Measurements from ENCODE around the gene PPP1R15B. TPM values are rescaled to one million over a fixed set of nuclear protein-coding genes. Genes with fewer than 3 reads are reported as not detected.

The PPP1R15B gene
- total RNA-seq, 1 experiment from 2014 or later: 45.9 TPM

- Histone ChIP-seq H4K5ac (ENCODE audit: insufficient read length, low read depth, low read length) (no peak overlapping the region), H2BK15ac (ENCODE audit: low read depth, low read length) (no peak overlapping the region), H4K8ac (replicated peaks; ENCODE audit: insufficient read length, low read depth, low read length) (no peak overlapping the region), H3K9me3 (ENCODE audit: control insufficient read depth, low read depth, low read length) (no peaks in the 10 kb centered on the region), H3K79me2 (ENCODE audit: insufficient read depth, low read length) (no peaks in the 10 kb centered on the region), H2AFZ (ENCODE audit: low read length) (no peak overlapping the region), H2BK12ac (ENCODE audit: insufficient read length, low read depth, low read length) (no peak overlapping the region), H4K20me1 (ENCODE audit: control insufficient read depth, insufficient read depth, insufficient read length) (no peaks in the 10 kb centered on the region), H2BK120ac (ENCODE audit: low read depth, low read length, poor library complexity, severe bottlenecking) (no peak overlapping the region), H3K4me2 (ENCODE audit: insufficient read depth, insufficient read length, low read length) (no peak overlapping the region), H4K91ac (ENCODE audit: insufficient read length, low read depth, low read length) (no peak overlapping the region), H3K23me2 (ENCODE audit: insufficient read length, low read depth, low read length, poor library complexity, severe bottlenecking) (no peaks in the 10 kb centered on the region), H2AK5ac (ENCODE audit: insufficient read length, low read length) (no peak overlapping the region), H3K14ac (ENCODE audit: insufficient read depth, low read length) (no peak overlapping the region), H3T11ph (ENCODE audit: low read length) (no peak overlapping the region), H3K4me1 (ENCODE audit: insufficient read depth, low read length) (no peaks in the 10 kb centered on the region), H3K9ac (ENCODE audit: extremely low read depth, insufficient read length, low read length) (no peak overlapping the region), H3K18ac (ENCODE audit: insufficient read length, low read depth, low read length) (no peak overlapping the region), H2BK20ac (ENCODE audit: low read depth, low read length, poor library complexity, severe bottlenecking) (no peak overlapping the region), H3K23ac (ENCODE audit: insufficient read length, low read depth, low read length) (no peak overlapping the region), H3K4ac (ENCODE audit: low read depth, low read length) (no peak overlapping the region), H3K56ac (ENCODE audit: insufficient read length, low read depth, low read length) (no peak overlapping the region), H3K27me3 (ENCODE audit: insufficient read depth, low read length) (no peaks in the 10 kb centered on the region), H3K79me1 (ENCODE audit: insufficient read depth, low read depth, low read length, poor library complexity, severe bottlenecking) (no peaks in the 10 kb centered on the region), H2BK5ac (ENCODE audit: insufficient read length, low read length) (no peak overlapping the region), H3K27ac (ENCODE audit: insufficient read length, low read depth, low read length) (no peak overlapping the region)
- DNase-seq: no peak
- H3K36me3 Mint-ChIP-seq (ENCODE audit: insufficient read depth in 1 of 3, low read depth in 3 of 3): no peaks in the 10 kb centered on the region
- H3K9me3 Mint-ChIP-seq: no peaks in the 10 kb centered on the region
- H3K4me3 Mint-ChIP-seq: no peak overlapping the region
- peaks cover 12 to 28% of the 10 kb centered on the region in 2 experiments for H3K4me1 Mint-ChIP-seq
- TF ChIP-seq CTCF (conservative IDR thresholded peaks at IDR 0.05): no peak
- H3K27ac Mint-ChIP-seq: no peak overlapping the region
- no peaks in the 10 kb centered on the region for H3K27me3 Mint-ChIP-seq (ENCODE audit: low read depth)
Measured at GRCh38 chr1:204419064-204419403, 7.4 kb upstream of the PPP1R15B start.
